Stimulated activated CD4-positive, alpha-beta T cell treated with anti-CD3 and anti-CD28 coated beads, Interleukin-12 subunit alpha, Interleukin-12 subunit beta, amount 100 ng/mL, for 48 hours (primary cell): ENCODE data around the gene KCNQ5.
"Not testable (repeated sequence)": the region's sequence is repeated elsewhere in the genome, so short reads cannot be mapped to it uniquely, and the experiment has no call there.

Experiments
- DNase-seq, 3 donors: peaks; one replicate each; pipeline ENCODE4 v3.0.0-alpha.2; 2020; ENCODE audit warnings: low read depth in 2 of 3, low spot score in 1 of 3

KCNQ5 gene

DNA sequence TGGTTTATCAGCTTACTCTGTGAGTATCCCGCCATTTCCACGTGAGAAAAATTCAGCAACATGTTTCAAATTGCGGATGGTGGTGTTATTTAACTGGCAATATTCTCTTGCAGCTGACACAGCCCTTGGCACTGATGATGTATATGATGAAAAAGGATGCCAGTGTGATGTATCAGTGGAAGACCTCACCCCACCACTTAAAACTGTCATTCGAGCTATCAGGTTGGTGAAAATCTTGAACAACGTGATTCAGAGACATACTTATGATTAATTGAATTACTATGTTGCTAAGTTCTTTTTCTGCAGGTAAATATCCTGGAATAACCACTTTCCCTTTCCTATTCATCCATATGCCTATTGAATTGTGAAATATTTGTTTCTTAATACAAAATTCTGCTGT is 547.8 kb downstream of the KCNQ5 start:
- no peak for DNase-seq

DNA sequence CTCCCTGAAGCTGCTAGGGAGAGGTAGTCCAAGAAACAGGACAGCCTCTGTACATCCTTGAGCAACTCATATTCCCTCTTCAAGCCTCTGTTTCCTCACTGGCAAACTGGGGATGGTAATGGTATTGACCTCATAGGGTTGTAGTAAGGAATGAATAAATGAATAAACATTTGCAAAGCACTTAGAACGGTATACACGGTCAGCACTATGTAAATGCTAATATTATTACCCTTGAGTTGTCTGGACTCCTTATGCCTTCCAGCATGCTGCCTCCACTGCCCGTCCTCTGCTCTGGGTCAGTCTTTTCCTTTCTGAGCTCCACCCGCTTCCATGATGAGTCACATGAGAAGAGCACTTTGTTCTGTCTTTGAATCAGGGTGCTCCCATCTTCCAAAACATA is 552.8 kb downstream of the KCNQ5 start:
- no peak for DNase-seq

DNA sequence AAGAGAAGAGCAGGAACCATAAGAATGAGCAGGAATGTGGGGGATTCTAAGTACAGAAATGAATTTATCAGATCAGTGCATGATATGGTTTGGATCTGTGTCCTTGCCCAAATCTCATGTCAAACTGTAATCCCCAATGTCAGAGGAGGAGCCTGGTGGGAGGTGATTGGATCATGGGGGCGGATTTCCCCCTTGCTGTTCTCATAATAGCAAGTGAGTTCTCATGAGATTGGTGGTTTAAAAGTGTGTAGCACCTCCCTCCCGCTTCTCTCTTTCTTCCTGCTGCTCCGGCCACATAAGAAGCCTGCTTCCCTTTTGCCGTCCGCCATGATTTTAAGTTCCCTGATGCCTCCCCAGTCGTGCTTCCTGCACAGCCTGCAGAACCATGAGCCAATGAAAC is 554.2 kb downstream of the KCNQ5 start:
- DNase-seq = no peak

- no peak for DNase-seq
Measured at GRCh38 chr6:73177221-73177944, 555.5 kb downstream of the KCNQ5 start.

DNA sequence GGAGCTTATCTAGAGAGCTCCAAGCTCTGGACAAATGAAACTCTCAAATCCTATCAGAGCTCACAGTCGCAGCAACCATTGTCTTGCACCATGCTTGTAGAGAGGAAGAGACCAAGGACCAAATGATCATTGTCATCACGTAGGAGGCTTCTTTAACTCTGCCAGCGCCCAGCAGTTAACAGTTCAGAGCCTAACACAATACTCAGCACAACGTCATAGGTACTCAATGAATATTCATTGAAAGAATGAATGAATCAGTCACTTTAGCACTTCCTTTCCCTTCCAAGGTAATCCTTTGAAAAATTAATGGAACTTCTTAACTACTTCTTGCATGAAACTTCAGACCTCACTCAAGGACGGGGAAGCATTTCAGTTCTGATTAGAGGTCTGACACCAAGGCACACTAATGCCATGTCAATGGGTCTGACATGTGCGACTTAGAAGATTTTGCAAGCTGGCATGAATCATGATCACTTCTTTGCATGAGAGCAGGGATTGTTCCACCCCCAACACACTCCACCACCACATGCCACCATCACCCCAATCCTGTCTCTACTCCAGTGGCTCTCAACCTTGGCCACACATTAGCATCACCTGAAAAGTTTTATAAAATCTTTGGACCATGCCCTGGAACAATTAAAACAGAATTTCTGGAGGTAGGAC is 558.3 kb downstream of the KCNQ5 start:
- no peak for DNase-seq

DNA sequence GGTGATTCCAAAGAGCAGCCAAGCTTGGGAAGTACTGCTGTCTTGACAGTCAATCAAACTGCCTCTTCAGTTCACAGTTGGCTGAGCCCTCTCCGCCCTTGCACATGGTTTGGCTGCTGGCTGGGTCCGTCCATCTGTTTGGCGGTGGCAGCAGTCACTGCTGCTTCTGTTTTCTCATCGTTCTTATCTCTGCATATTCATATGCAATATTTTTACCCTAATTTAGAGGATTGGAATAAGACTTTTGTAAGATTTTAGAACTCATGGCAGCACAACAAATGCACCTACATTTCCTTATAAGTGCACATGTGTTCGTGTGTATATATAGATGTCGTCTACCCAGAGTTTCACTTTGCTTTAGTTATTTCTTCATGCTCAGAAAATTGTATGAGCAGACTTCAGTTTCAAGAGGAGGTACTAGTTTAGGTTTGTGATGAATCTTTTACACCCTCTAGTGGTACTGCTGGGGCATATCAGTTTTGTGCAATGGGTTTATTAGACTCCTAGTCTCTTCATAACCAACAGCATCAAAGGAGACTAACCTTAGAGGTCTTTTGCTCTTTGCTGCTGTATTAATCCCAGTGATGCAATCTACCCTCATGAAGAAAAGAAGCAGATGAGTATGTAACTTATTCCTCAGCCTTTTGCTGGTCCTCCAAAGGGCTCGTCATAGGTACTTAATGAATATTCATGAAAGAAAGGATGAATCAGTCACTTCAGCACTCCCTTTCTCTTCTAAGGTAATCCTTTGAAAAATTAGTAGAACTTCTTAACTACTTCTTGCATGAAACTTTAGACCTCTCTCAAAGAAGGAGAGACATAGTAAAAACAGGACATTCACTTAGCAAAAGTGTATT is 559.1 kb downstream of the KCNQ5 start:
- DNase-seq = peak in 1 of 3 donors; percentile 2

DNA sequence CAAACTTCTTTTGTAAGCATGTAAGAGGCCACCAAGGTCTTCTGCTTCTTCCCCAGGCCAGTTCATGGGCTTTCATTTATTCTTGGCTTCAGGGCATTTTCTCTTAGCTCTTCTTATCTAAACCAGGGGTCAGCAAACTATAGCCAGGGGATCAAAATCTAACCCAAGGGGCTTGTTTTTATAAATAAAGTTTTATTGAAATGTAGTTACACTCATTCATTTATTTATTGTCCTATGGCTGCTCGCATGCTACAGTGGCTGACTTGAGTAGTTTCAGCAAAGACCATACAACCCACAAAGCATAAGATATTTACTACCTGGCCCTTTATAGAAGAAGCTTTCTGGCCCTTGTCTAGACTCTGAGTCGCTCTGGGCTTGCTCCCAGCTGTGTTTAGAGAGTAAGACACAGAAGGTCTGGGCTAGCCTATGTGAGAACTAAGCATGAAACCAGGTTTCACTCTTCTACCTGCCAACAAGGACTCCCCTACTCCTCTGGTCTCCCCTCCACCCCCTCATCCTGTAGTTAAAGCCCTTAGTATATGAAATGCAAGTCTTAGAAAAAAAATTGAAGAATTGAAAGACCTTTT is 560.2 kb downstream of the KCNQ5 start:
- DNase-seq = no peak

GRCh38 chr6:73193302-73193701 is 571.4 kb downstream of the KCNQ5 start:
- not testable (repeated sequence) for DNase-seq

- no peak for DNase-seq
Measured at GRCh38 chr6:73194744-73195143, 572.9 kb downstream of the KCNQ5 start.

- no peak for DNase-seq
Measured at GRCh38 chr6:73200247-73200646, 578.4 kb downstream of the KCNQ5 start.

- no peak for DNase-seq
Measured at GRCh38 chr6:73200735-73201134, 578.9 kb downstream of the KCNQ5 start.

GRCh38 chr6:73203098-73203497 is 581.2 kb downstream of the KCNQ5 start:
- no peak for DNase-seq

DNA sequence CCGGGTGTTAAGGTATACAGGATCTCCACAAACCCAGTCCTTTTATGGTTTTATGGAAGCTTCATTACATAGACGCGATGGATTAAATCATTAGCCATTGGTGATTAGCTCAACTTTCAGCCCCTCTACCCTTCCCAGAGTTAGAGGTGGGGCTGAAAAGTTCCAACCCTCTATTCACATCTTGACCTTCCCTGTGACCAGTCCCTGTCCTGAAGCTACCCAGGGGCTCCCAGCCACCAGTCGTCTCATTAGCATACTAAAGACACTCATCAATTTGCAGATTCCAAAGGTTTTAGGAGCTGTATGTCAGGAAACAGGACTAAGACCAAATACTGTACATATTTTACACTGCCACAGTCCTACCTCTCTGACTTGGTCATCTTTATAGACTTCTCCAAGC is 582.4 kb downstream of the KCNQ5 start:
- DNase-seq = no peak

DNA sequence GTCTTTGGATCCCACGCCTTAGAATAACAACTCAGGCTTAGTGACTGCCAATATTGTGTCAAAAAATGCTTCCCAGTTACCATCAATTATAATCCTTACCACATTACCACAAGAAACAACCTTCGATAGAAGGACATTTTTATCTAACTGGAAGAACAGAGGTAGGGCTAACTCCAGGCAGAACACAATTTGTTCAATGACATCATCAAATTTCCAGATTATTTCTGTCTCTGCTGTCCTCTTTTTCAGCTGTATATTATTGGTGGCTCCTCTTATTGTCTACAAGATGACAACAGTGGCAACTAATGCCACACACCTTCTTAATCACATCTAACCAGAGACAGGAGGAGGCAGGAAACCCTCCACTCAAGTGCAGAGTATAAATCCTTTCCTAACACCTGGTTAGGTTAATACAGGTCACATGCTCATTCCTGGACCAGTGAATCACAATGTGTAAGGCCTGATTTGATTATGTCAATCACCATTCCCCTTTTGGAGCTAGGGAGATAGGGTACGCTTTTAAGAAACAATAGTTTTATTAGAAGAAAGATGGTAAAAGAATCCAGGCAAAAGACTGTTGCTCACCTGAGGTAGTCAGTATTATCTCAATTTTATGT is 585.5 kb downstream of the KCNQ5 start:
- DNase-seq = no peak

GRCh38 chr6:73209117-73209516 is 587.3 kb downstream of the KCNQ5 start:
- no peak for DNase-seq

GRCh38 chr6:73216859-73217258 is 595.0 kb downstream of the KCNQ5 start:
- DNase-seq = no peak

DNA sequence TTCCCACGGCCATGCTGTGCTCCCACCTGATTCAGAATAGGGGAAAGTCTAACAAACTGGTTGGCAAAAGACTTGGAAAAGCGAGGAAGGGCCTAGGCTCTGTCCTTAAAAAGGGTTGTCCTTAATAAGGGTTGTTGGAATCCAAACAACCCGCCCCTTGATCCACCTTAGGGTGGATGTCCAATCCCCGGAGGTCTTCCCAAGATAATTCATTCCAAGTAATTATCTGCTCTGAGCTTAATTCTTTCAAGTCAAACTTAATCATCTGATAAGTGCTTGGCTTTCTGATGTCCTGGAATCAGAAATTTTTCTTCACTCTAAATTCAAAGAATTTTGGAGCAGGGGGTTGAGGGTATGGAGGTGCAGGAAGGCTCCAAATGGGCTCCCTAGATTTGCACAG is 603.5 kb downstream of the KCNQ5 start, which contains the start of gene KHDC1L:
Gene KHDC1L, minus strand, starts transcription at position 101 of the 400 bp plus-strand sequence. Its CDS starts 88 bp downstream, at position 13.
- no peak for DNase-seq

DNA sequence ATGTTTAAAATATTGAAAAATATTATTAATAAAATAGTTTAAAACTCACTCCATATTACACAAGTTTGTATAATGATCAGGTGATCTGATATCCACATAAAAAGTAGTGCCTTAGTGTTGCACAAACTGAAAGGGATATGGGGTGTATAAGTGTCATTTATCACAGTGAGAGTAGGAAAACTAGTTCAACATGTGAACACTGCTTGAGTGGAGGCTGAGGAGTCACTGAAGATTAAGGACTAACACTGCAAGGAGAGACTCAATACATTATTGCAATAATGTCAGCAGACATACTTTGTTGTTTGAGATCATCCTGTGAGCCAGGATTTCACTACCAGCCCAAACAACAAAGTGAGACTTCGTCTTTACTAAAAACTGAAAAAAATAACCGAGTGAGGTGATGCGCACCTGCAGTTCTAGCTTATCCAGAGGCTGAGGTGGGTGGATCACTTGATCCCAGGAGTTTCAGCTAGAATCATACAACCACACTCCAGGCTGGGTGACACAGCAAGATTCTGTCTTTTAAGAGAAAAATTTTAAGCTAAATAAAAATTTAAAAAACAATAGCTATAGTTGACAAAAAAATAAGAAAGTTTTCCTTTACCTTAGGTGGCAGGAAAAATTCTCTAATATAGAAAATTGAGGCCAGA is 605.9 kb downstream of the KCNQ5 start:
- no peak for DNase-seq

DNA sequence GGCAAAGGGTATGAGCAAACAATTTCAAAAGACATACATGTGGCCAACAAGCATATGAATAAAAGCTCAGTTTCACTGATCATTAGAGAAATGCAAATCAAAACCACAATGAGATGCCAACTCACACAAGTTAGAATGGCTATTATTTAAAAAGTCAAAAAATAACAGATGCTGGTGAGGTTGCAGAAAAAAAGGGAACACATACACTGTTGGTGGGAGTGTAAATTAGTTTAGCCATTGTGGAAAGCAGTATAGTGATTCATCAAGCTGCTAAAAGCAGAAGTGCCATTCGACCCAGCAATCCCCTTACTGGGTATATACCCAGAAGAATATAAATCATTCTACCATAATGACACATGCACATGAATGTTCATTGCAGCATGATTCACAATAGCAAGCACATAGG is 610.1 kb downstream of the KCNQ5 start:
- no peak for DNase-seq

GRCh38 chr6:73233048-73233447 is 611.2 kb downstream of the KCNQ5 start:
- DNase-seq = no peak
